HCT116 (cell line): ENCODE results near the gene SLC6A11. TPM values are rescaled to one million over a fixed set of nuclear protein-coding genes. Genes with fewer than 3 reads are reported as not detected.

Source experiments
- ATAC-seq: fragments of 200-7000 bp; cut with Tn5 transposase; 2 replicates; pipeline ENCODE4 v1.9.1; 2020; ENCODE audit warnings: mild to moderate bottlenecking, moderate library complexity
- BruUV-seq: library from RNA; stranded (reverse); fragments of 400-500 nt; replicated peaks from 2 replicates; lab custom pipeline; 2021; lab: Mats Ljungman, UMichigan
- CTCF ChIA-PET: fragments of 300-600 bp; sonication (Branson Sonifier 250); formaldehyde crosslinking; loops from one replicate; lab custom pipeline; 2021; ENCODE audit warnings: antibody characterized with exemption; lab: Charles Lee
- POLR2A ChIA-PET: fragments of 300-600, 350-600 bp; sonication (Branson Sonifier 250); formaldehyde crosslinking; loops from one replicate; lab custom pipeline; 2021; ENCODE audit warnings: antibody characterized with exemption; lab: Charles Lee
- RAD21 ChIA-PET, 2 experiments: fragments of 300-600 bp; sonication (Branson Sonifier 250); formaldehyde crosslinking; loops; one replicate each; lab custom pipeline; 2023; ENCODE audit warnings: low total read pairs in 2 of 2; ENCODE audit not compliant: uncharacterized antibody in 2 of 2, unreplicated experiment in 2 of 2, low non-redundant PET in 1 of 2; lab: Charles Lee
- DNase-seq: peaks from one replicate; pipeline ENCODE4 v3.0.0-alpha.2; 2010; ENCODE audit warnings: low read depth, low spot score
- H2AFZ ChIP-seq: fragments of 200-600 bp; shearing (Covaris generic), sonication (generic); 2 replicates; pipeline ENCODE4 v1.6.1; 2017; ENCODE audit warnings: low read depth, mixed run types, mixed read lengths, antibody characterized with exemption, low read length; ENCODE audit not compliant: poor library complexity, severe bottlenecking
- H3K27ac ChIP-seq: 2 replicates; pipeline ENCODE4 v1.5.1; 2012; ENCODE audit warnings: low read depth, low read length
- H3K27me3 ChIP-seq: fragments of 200-600 bp; sonication (generic); 2 replicates; pipeline ENCODE4 v1.6.1; 2016; ENCODE audit warnings: mixed run types, low read length, mixed read lengths; ENCODE audit not compliant: insufficient read depth
- H3K36me3 ChIP-seq, 2 experiments: fragments of 200-500 bp in 1 of 2; fragments of 200-600 bp in 1 of 2; sonication (Bioruptor generic) in 1 of 2; sonication (generic) in 1 of 2; 2 replicates each; pipeline versions ENCODE4 v1.5.1 to v1.6.1; 2014 to 2016; ENCODE audit warnings: low read length in 2 of 2, inconsistent platforms in 1 of 2, mixed read lengths in 1 of 2, mixed run types in 1 of 2; ENCODE audit not compliant: insufficient read depth in 2 of 2, control insufficient read depth in 1 of 2
- H3K4me1 ChIP-seq, 2 experiments: fragments of 200-600 bp in 1 of 2; sonication (generic) in 1 of 2; 2 replicates each; pipeline versions ENCODE4 v1.5.1 to v1.6.1; 2012 to 2017; ENCODE audit warnings: low read length in 2 of 2, inconsistent platforms in 1 of 2, mild to moderate bottlenecking in 1 of 2, mixed read lengths in 1 of 2, mixed run types in 1 of 2, moderate library complexity in 1 of 2; ENCODE audit not compliant: insufficient read depth in 2 of 2, control insufficient read depth in 1 of 2
- H3K4me2 ChIP-seq: fragments of 200-600 bp; sonication (generic); 2 replicates; pipeline ENCODE4 v1.6.1; 2017; ENCODE audit warnings: mixed run types, low read length, mixed read lengths
- H3K4me3 ChIP-seq, 2 experiments: fragments of 200-600 bp in 1 of 2; sonication (generic) in 1 of 2; replicated peaks in 1 of 2; 2 replicates each; pipeline ENCODE4 v1.5.1; 2011 to 2016; ENCODE audit warnings: low read length in 2 of 2, control low read depth in 1 of 2, low read depth in 1 of 2, mild to moderate bottlenecking in 1 of 2, mixed read lengths in 1 of 2, mixed run types in 1 of 2
- H3K79me2 ChIP-seq: fragments of 200-600 bp; sonication (generic); 2 replicates; pipeline ENCODE4 v1.6.1; 2017; ENCODE audit warnings: mild to moderate bottlenecking, mixed run types, low read length, moderate library complexity, mixed read lengths; ENCODE audit not compliant: insufficient read depth
- H3K9ac ChIP-seq: fragments of 200-600 bp; sonication (generic); 2 replicates; pipeline ENCODE4 v1.6.1; 2016; ENCODE audit warnings: low read length, mixed read lengths
- H3K9me2 ChIP-seq: fragments of 200-600 bp; sonication (generic), shearing (Covaris generic); 2 replicates; pipeline ENCODE4 v1.6.1; 2017; ENCODE audit warnings: mixed run types, mild to moderate bottlenecking, moderate library complexity; ENCODE audit not compliant: insufficient read depth
- H3K9me3 ChIP-seq, 2 experiments: fragments of 200-500 bp in 1 of 2; fragments of 200-600 bp in 1 of 2; sonication (Bioruptor generic) in 1 of 2; sonication (generic) in 1 of 2; 2 replicates each; pipeline ENCODE4 v1.6.1; 2014 to 2017; ENCODE audit warnings: low read length in 2 of 2, mixed read lengths in 2 of 2, inconsistent platforms in 1 of 2, low read depth in 1 of 2, mild to moderate bottlenecking in 1 of 2, mixed run types in 1 of 2, moderate library complexity in 1 of 2; ENCODE audit not compliant: control insufficient read depth in 1 of 2, insufficient read depth in 1 of 2
- H4K20me1 ChIP-seq: fragments of 200-600 bp; sonication (generic), shearing (Covaris generic); 2 replicates; pipeline ENCODE4 v1.6.1; 2017; ENCODE audit warnings: mixed run types, mild to moderate bottlenecking, moderate library complexity; ENCODE audit not compliant: insufficient read depth
- ATF3 ChIP-seq: IDR thresholded peaks from 2 replicates; pipeline ENCODE4 v1.6.1; 2012
- CEBPB ChIP-seq: IDR thresholded peaks from 2 replicates; pipeline ENCODE4 v1.6.1; 2012; ENCODE audit warnings: low read depth
- CTCF ChIP-seq, 3 experiments: fragments of 200-600 bp in 1 of 3; sonication (generic) in 1 of 3; IDR thresholded peaks in 2 of 3; conservative IDR thresholded peaks in 1 of 3; 2 replicates each; pipeline ENCODE4 v1.5.1; 2012 to 2017; ENCODE audit warnings: low read depth in 2 of 3, low read length in 2 of 3, antibody characterized with exemption in 1 of 3, borderline replicate concordance in 1 of 3, control low read depth in 1 of 3, mild to moderate bottlenecking in 1 of 3, mixed read lengths in 1 of 3, mixed run types in 1 of 3, moderate library complexity in 1 of 3; ENCODE audit not compliant: insufficient read depth in 1 of 3
- ELF1 ChIP-seq: IDR thresholded peaks from 2 replicates; pipeline ENCODE4 v1.6.1; 2012; ENCODE audit warnings: low read depth, borderline replicate concordance
- EZH2 ChIP-seq: fragments of 200-600 bp; sonication (generic); IDR thresholded peaks from 2 replicates; pipeline ENCODE4 v1.6.1; 2017; ENCODE audit warnings: antibody characterized with exemption, mixed run types
- JUND ChIP-seq: IDR thresholded peaks from 2 replicates; pipeline ENCODE4 v1.6.1; 2012
- MAX ChIP-seq: IDR thresholded peaks from 2 replicates; pipeline ENCODE4 v1.6.1; 2012
- POLR2A ChIP-seq: IDR thresholded peaks from 2 replicates; pipeline ENCODE4 v1.7.0; 2011; ENCODE audit warnings: borderline replicate concordance; ENCODE audit not compliant: insufficient read depth, insufficient read length; ENCODE audit errors: extremely low read depth
- POLR2AphosphoS5 ChIP-seq: IDR thresholded peaks from 2 replicates; pipeline ENCODE4 v1.6.1; 2011; ENCODE audit warnings: mild to moderate bottlenecking, low read depth, low read length, moderate library complexity
- RAD21 ChIP-seq: IDR thresholded peaks from 2 replicates; pipeline ENCODE4 v1.6.1; 2012; ENCODE audit warnings: low read depth, mild to moderate bottlenecking
- SIN3A ChIP-seq: IDR thresholded peaks from 2 replicates; pipeline ENCODE4 v1.6.1; 2012; ENCODE audit warnings: low read depth
- SP1 ChIP-seq: IDR thresholded peaks from 2 replicates; pipeline ENCODE4 v1.6.1; 2012; ENCODE audit warnings: low read depth
- SRF ChIP-seq: IDR thresholded peaks from 2 replicates; pipeline ENCODE4 v1.6.1; 2012; ENCODE audit warnings: low read depth
- YY1 ChIP-seq: IDR thresholded peaks from 2 replicates; pipeline ENCODE4 v1.6.1; 2011; ENCODE audit warnings: low read length, low read depth, moderate library complexity, mild to moderate bottlenecking; ENCODE audit not compliant: insufficient replicate concordance; ENCODE audit errors: extremely low read depth
- ZFX ChIP-seq: fragments of 450-650 bp; IDR thresholded peaks from 2 replicates; pipeline ENCODE4 v1.6.1; 2017
- intact Hi-C: fragments of 100-400 bp; cut with micrococcal nuclease; formaldehyde crosslinking; loops from 2 replicates; pipeline ENCODE4 v1.10.0; 2022
- total RNA-seq: library from RNA; stranded (reverse); gene quantifications from one replicate; pipeline ENCODE4 v1.2.1, GENCODE V29; 2021; ENCODE audit not compliant: unreplicated experiment

SLC6A11 gene
- total RNA-seq, 1 experiment from 2014 or later, result not detected

GRCh38 chr3:10946526-10946925 lies 130.5 kb downstream of the SLC6A11 start:
- Histone ChIP-seq H3K4me1 (peaks cover 0 to 5% of the 10 kb centered on the region in 2 experiments; a peak in 1 of 4 replicates), H3K9me2 (no peaks in the 10 kb centered on the region), H2AFZ (no peak overlapping the region), H3K79me2 (no peaks in the 10 kb centered on the region), H3K9me3 (peaks cover 0 to 8% of the 10 kb centered on the region in 2 experiments; a peak in 1 of 4 replicates), H3K27ac (no peak overlapping the region), H3K9ac (no peak overlapping the region), H3K36me3 (no peaks in the 10 kb centered on the region), H4K20me1 (no peaks in the 10 kb centered on the region), H3K27me3 (no peaks in the 10 kb centered on the region; the same call in 1 of the 2 replicates), H3K4me2 (no peak overlapping the region), H3K4me3 (no peak overlapping the region)
- ATAC-seq (no peak), DNase-seq (no peak)
- ChIA-PET CTCF (interaction anchor here (0.7 to 3.8 kb wide), 6 partner anchors 8 to 113 kb away, joined by 3 to 17 read pairs (median 4); no protein-coding TSS in a partner anchor), RAD21 (no interaction called here), POLR2A (no interaction called here)
- intact Hi-C loops, result loop anchor here (2.0 to 10.0 kb wide), 2 partner anchors 188 to 258 kb away; no protein-coding TSS in a partner anchor
- BruUV-seq, result no TSS peak
- no peak for TF ChIP-seq SRF
- TF ChIP-seq POLR2AphosphoS5, result no peak
- no peak for TF ChIP-seq ATF3
- no peak for TF ChIP-seq SP1
- TF ChIP-seq POLR2A, result no peak
- no peak for TF ChIP-seq CEBPB
- no peak for TF ChIP-seq EZH2
- TF ChIP-seq MAX, result no peak
- TF ChIP-seq YY1, result no peak
- TF ChIP-seq SIN3A, result no peak
- no peak for TF ChIP-seq JUND
- TF ChIP-seq RAD21, result no peak
- TF ChIP-seq ZFX, result no peak
- no peak for TF ChIP-seq CTCF (IDR thresholded peaks at IDR 0.05 in 2 of 3, conservative IDR thresholded peaks at IDR 0.05 in 1 of 3; ENCODE audit: borderline replicate concordance in 1 of 3, insufficient read depth in 1 of 3, low read depth in 2 of 3, low read length in 2 of 3)
- no peak for TF ChIP-seq ELF1
